Activated CD8-positive, alpha-beta memory T cell treated with anti-CD3 and anti-CD28 coated beads, Interleukin-2, amount 50 U/mL, for 48 hours (primary cell): ENCODE results near the gene KCNH5.

Experiments
- DNase-seq: peaks from one replicate; pipeline ENCODE4 v3.0.0-alpha.2; 2020

Gene KCNH5

DNA sequence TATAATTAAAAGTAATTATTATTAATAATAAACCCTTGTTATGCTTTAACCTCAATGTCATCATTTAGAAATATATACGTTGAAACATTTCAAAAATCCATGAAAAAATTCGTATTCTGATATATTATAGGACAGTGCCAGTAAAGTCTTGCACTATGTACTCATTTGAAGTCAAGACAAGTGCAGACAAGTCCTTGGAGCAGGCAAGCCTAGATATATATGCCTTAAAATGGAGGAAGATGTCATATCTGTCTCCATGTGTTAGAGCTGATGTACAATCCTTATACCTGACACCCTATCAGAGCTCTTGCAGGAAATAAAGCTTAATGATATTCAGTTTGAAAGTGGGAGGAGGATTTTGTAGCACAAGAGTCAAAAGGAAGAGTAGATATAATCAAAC, 310.4 kb downstream of the KCNH5 start:
- DNase-seq: no peak

DNA sequence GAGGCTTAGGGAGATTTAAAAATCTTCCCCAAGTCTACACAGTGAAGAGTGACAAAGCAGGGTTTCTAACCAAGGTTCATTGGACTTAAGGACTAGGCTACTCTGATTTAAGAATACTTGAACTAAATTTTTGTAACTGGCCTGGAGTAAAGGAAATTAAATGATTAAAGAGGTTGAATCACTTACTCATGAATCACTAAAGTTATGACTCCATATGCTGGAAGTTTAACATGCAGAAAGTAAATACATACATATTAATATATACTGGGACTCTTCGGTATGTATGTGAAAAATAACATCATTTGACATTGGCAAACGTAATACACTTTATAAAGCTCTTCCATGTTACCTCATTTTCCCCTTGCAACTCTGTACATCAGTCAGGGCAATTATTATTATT, 322.9 kb downstream of the KCNH5 start:
- no peak for DNase-seq

DNA sequence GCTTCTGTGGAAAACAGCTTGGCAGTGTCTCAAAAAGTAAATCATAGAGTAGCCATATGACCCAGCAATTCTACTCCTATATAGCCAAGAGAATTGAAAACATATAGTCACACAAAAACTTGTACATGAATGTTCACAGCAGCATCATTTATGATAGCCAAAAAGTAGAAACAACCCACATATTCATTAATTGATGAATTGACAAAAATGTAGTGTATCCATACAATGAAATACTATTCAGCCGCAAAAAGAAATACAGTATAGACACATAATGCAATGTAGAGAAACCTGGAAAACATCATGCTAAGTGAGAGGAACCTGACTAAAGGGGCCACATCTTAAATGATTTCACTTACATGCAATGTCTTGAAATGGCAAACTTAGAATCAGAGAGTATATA, 326.6 kb downstream of the KCNH5 start:
- no peak for DNase-seq

DNA sequence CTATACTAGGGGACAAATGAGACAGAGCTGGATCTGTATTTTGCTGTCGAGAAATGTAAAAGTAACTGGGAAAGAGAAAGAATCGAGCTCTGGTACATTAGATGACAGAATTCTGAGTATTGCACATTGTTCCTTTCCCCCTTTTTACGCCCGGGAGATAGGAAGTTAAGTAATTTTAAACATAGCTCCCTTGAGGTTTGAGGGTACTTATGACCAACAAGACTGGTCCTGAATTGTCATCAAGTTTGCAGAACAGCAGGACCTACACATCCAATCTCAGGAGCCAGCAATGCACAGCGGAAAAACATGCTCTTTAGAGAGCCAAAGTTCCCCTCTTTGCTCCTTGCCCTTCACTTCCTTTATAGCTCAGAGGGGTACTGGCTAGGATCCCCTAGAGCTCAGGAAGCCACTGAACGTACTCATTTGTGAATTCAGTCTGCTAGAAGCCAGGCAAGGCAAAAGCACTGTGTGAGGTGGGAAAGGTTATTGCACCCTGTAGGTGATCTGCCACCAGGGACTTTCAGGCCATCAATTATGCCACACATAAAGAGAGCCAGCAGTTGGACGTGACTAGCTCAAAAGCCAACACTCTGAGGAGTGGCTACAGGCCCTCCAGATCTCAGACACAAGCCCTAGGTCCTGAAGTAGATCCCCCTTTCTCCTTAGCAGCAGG, 333.8 kb downstream of the KCNH5 start:
- DNase-seq: no peak

DNA sequence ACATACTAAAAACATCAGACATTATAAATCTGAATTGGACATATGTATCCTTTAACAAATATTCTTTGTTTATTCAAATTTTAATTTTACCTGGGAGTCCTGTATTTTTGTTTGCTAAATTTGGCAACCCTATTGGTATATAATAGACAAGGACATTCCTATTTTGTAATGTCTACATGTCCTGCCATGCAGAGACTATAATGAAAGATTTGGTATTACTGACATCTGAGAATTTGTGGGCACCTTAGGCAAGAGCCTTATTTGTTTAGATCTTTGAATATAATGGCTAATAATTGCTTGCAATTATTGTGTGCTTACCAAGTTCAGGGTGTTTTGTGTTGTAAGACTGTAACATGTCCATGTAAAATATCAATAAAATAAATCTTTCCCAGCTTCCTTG, 334.4 kb downstream of the KCNH5 start:
- no peak for DNase-seq

DNA sequence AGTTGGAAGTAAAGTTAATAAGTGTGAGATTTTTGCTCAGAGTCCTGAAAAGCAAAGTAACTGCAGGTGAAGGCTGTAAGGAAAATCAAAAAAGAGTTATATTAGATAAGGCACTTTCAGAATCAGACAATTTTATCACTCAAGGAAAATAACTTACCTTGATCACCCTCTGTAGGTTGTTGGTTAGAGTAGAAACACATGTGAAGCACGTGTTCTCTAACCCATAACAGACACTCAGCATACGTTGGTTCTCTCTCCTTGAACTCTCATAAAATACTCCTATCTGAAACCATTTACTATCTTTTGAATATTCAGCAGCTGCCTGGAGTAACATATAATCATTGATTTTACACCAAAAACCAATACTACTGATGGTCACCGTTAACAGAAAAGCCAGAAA, 335.5 kb downstream of the KCNH5 start:
- no peak for DNase-seq

DNA sequence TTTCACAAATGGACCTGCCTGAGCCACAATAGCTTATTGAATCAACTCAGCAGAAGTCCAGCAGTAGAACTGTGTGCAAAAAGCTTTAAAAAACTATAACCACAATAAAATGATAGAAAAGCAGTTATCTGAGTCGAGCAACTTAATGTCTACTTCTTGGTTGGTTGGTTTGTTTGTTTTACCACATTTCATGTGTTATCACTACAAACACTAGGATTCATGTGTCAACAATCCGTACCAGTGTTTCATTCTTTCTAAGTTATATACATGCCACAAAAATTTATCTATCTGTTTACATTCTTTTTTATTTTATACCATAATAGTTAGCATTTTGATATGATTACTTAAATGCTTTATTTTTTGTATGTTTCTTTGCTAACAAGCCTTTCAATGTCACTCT, 339.0 kb downstream of the KCNH5 start:
- DNase-seq: no peak

DNA sequence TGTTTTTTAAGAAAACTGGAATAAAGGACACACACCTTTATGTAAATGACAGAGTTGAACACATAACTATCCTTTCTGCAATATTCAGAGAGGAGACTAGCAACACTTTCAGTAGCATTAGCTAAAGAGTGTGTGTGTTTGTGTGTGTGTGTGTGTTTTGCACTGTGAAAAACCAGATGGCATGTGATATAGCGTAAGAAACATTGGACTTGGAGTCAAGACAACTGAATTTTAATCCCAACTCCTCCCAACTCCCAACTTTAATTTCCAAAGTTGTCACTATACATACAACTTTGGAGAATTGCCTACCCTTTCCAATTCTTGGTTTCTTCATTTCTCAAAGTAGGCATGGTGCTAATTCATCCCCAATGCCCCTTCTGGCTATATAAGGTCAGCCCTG, 347.8 kb downstream of the KCNH5 start:
- no peak for DNase-seq

DNA sequence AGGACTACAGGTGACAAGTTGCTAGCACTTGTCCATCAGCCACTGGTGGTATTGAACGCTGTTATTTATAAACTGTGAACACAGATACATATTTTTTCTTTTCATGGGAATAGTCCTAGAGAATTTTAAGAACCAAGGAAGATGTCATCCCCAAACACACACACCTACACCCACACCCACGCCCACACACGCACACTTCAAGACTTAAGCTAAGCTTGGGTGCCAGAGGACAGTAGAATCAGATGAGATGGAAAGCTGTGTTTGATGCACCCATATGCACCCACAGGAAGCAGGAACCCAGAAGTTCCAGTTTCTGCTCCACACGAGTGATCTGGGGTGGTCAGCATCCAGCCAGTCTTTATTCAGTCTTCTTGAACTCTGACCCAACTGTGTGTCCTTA, 348.3 kb downstream of the KCNH5 start:
- no peak for DNase-seq

DNA sequence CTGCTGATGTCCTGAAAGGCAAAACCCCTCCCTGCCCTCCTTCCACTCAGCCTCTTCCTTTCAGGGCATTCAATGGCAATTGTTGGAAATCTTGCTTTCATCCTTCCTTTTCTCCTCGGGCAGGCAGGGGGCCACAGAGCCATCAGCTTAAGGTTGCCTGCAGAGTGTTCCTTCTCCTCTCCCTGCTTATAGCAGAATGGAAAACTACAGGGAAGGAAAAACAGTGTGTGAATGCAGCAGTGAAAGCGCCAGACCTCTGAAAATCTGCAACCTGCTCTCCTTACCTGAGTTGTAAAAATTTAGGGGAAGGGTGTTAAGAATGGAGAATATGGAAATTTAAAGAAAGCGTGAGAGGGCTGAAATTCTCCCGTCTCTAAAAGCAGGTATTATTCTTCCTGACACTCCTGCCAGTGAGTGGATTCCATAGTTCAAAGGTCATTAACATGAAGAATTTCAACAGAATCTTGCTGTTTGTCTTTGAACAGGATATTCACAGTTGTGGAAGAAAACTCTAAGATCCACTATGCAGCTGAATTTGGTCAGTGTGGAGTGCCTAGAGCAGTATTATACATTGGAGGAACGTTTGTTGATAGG, 348.8 kb downstream of the KCNH5 start:
- DNase-seq: no peak

DNA sequence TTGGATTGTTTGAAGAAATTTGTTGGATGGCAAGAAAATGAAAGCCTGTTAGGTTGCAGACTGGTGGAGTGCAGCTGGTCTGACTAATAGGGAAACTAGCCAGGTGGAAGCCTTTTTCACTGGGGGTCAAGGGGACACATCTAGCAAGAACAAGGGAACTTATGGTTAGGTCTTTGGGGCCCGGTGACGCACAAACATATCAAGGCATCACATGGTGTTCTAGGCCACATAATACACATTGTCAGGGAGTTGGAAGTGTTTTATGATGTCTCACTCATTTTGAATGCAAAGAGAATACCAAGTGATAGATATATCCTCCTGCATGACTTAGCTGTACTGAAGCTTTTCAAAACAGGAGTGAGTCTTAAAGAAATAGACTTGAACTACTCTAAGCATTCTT, 351.2 kb downstream of the KCNH5 start:
- DNase-seq: no peak

DNA sequence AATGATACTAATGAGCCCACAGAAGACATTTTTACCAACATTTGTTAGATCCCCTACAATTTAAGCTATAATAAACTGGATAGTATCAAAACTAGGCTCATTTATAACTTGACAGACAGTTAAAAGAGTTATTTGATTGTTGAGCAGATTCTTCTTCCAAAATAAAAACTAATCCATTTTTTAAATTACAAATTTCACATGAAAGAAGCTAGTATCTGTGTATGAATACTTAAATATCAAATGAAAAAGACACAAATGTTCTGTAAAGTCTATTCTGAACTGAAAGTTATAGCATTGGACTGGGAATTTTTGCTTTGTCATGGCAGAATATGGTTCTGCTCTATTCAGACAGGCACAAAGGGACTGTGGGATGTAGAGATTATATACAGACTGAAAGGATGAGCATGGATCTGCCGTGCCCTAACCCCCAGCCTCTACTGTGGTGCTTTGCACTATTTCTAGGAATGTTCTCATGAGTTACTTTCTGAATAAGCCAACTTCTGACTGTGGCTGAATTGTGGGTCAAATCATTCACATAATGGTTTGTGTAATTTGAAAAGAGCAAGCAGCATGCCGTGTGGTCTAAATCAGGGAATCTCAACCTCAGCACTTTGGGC, 352.7 kb downstream of the KCNH5 start:
- DNase-seq: no peak

DNA sequence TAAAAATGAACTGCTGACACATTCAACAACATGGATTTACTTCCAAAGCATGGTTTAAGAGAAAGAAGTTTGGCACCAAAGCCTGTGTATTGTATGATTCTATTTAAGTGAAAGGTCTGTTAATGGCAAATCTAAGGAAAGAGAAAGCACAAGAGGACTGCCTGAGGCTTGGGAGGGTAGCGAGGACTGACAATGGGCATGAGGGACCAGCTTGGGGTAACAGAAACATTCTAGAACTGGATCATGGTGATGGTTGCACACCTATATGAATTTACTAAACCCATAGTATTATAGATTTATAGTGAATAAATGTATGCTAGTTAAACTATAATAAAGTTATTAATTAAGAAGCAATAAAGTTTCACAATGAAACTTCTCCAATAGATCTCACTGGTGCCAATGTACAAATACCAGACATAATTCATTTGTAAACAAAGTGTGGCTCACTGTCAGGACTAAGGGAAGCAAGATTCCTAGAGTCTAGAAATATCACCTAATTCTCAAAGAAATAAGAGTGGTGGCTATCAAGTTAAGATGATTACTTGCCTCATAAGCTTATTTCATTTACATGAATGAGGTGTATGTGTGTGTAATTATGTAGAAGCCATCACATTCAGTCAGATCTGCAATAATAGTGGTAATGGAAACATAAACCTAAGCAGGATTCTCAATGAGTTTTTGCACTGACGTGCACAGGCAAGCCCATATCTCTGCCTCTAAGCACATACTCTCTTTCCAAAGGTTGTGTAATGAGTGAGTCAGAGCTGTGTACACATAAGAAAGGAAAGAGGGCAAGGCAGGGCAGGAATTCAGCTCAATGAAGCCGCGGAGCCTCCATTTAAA, 353.4 kb downstream of the KCNH5 start:
- DNase-seq: no peak

DNA sequence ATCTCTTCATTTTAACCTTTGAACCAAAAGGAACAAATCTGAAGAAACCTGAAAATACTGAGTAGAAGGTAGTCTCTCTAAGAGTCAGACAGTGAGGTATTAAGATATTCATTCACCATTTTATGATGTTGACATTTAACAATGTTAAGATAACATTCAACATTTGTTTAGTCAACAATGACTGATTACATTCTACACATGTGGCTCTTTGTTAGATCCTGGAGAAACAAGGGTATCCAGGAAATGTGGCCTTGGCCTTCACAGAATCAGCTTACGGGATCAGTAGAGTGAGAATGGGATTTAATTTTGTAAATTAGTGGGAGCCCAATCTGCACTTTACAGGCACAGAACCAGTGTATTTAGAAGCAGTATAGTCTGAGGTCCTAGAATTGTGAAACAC, 355.5 kb downstream of the KCNH5 start:
- no peak for DNase-seq

DNA sequence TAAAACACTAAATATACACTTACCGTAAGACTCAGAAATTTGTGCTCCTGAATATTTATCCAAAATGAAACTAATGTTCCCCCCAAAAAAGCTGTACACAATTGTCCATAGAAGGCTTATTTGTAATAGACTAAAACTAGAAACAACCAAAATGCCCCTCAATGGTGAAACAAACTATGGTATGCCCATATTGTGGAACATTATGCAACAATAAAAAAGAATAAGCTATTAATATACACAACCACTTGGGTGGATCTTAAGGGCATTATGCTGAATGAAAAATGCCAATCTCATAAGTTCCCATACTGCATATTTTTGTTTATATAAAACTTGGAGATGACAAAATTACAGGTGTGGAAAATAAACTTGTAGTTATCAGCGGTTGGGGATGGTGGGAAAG, 357.4 kb downstream of the KCNH5 start:
- no peak for DNase-seq

DNA sequence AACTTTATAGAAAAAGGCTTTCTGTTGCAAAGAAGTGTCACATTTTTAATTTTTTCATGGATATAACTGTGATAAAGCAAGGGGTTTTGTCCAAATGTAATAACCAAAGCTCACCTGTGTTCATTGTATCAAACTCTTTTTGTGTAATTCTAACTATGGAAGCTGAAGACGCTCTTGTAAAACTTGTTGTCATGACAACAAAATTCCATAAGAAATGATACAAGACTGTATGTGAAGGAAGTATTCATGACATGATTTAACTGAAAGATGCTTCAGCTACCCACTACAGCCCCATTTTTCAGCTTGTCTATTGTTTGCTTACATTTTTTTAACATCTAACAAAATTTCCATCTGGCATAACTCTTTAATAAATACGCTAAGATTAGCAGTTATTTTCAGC, 360.9 kb downstream of the KCNH5 start:
- DNase-seq: no peak

DNA sequence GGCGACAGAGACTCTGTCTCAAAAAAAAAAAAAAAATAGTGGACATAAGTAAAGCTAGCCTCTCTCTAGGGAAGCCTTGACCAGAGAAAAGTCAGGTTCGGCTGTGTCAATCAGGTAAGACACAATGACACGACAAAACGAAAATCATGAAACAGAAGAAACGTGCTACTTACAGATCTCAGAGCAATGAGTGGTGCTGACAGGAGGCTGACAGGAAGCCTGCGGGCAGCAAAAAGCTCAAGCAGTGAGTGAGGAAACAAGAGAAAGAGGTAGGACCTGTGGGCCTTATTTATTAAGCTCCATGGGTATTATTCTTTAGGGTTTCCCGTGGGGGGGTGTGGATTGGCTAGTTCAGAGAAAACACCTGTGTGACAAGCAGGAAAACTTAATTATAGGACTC, 363.1 kb downstream of the KCNH5 start:
- no peak for DNase-seq

DNA sequence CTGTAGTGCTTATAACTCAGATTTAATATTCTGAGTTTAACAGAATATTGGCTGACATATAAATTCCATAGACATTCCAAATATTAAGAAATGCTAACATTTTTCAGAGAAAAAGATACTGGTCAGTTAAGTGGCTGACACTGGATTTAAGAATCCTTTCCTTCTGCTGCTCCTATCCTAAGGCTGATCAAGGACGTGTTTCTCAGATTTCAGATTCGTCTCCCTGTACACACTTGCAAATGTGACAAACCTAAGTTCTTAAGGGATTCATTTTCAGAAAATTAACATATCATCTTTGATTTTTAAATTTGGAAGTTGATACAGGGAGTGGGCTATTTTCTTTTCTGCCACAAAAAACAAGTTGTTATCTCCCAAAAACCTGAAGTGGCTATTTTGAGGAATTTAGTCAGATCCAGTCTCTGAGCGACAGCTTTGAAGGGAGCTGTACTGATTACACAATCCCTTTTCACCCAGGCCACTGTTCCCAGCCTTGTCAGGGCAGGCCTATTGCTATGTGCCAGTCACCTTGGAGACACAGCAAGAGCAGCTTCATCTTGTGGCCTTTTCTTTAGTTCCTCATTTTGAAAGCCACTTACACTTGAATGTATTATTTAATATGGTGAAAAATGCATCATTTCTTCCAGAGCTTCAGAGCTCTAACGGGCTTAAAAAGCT, 370.6 kb downstream of the KCNH5 start:
- DNase-seq: no peak

DNA sequence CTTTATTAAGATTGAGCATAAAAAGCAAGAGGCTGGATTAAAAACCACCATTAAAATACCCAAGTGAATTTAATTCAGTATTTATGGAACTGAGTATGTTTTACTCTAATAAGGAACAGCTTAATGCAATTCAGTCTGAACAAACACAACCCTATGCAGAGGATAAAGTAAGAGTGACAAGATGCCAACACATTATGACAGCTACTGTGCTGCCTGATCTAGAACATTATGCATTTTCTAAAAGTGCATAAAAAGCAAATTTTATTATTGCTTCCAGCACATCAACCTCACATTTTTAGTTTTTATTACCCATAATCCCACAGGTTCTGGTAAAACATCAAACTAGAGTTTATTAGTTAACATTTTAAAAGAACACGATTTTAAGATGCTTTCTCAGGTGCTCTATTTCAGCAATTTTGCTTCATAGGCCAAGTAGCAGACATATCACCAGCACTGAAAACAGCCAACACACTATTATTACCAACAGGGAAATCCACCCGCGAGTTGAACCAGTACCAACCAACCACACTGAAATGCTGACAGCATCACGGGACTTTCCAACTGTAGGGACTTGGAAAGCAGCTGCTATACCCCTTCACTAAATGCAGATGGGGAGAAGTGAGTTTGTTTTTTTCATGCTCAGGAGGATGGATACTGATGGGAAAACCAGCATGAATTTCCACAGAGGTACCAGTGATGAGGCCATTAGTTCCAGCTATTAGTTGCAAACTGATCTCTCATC, 372.1 kb downstream of the KCNH5 start:
- DNase-seq: no peak

DNA sequence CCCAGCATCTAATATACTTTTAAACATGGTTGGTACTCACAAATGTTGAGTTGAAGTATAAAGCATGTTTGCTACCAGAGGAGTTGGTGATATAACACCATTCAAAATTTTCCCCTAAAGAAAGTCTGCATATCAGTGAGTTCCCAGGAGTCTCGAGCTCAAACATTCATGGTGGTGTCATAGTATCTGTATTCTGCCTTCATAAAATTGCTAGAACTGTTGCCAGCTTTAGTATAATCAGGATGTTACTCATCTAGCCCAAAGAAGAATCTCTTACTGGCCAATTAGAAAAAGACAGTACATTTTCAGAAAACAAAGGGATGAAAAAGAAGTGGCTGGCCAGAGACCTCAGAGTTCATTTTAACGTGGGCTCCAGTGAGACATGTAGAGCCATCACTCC, 374.7 kb downstream of the KCNH5 start:
- no peak for DNase-seq

DNA sequence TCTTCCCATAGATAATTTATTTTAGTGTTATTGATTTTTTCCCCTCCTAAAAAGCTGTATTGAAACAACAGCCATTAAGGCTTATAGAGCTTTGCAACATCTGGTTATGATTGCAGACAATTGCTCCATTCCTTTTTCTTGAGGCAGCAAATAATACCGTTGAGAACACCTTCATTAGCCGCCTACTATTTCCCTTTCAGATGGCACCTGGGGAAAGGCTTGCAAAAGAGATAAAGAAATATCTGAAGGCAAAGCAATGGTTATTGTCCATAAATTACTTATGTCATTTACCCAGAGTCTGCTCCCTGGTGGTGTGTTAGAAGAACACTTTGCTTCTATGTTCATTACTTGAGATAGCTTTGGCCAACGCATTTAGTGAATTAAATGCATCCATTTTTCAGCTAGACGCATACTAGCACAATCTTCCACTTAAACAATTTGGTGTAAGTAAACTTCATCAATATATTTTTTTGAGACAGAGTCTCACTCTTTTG, 377.8 kb downstream of the KCNH5 start:
- no peak for DNase-seq

DNA sequence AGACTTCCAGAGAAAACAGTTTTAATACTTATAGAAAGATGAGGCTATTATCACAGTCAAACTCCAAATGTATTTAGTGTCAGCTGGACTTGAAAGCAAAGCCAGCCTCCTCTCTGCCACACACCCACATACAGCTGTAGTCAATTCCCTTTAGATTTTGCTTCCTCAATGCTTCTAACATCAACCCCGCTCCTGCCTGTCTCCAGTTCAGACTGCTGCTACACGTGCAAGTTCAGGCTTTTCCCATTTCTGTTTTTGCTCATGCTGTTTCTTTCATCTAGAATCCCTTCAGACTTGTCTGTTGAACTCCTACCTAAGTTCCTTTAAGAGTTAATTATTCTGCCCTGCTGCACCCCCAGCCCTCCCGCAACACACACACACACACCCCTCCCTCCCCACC, 380.0 kb downstream of the KCNH5 start:
- DNase-seq: no peak
